Neuronal stem cell (in vitro differentiated cells): ENCODE data around the gene PDPR.
"Not testable (repeated sequence)": the region's sequence is repeated elsewhere in the genome, so short reads cannot be mapped to it uniquely, and the experiment has no call there.

Experiments used
- DNase-seq: peaks from one replicate; pipeline ENCODE4 v3.0.0-alpha.2; 2013; ENCODE audit warnings: low spot score
- H2AFZ ChIP-seq: one replicate; pipeline ENCODE4 v1.6.1; 2013; ENCODE audit warnings: mild to moderate bottlenecking, low read length, inconsistent platforms
- H2AK5ac ChIP-seq: 2 replicates; pipeline ENCODE4 v1.6.1; 2013; ENCODE audit warnings: low read depth, mild to moderate bottlenecking, inconsistent platforms, low read length, moderate library complexity, mixed read lengths
- H2BK120ac ChIP-seq: 2 replicates; pipeline ENCODE4 v1.6.1; 2013; ENCODE audit warnings: low read depth, mild to moderate bottlenecking, inconsistent platforms, low read length, moderate library complexity, mixed read lengths
- H2BK12ac ChIP-seq: one replicate; pipeline ENCODE4 v1.6.1; 2013; ENCODE audit warnings: low read length, inconsistent platforms
- H2BK15ac ChIP-seq: 2 replicates; pipeline ENCODE4 v1.6.1; 2013; ENCODE audit warnings: mild to moderate bottlenecking, low read length, inconsistent platforms, mixed read lengths
- H2BK5ac ChIP-seq: one replicate; pipeline ENCODE4 v1.6.1; 2013; ENCODE audit warnings: inconsistent platforms, mild to moderate bottlenecking, low read length, moderate library complexity
- H3K14ac ChIP-seq: one replicate; pipeline ENCODE4 v1.6.1; 2013; ENCODE audit warnings: low read length, inconsistent platforms
- H3K18ac ChIP-seq: 2 replicates; pipeline ENCODE4 v1.6.1; 2013; ENCODE audit warnings: low read length, inconsistent platforms
- H3K23ac ChIP-seq: 2 replicates; pipeline ENCODE4 v1.6.1; 2013; ENCODE audit warnings: low read depth, mild to moderate bottlenecking, mixed read lengths, low read length, inconsistent platforms; ENCODE audit not compliant: poor library complexity
- H3K27ac ChIP-seq: replicated peaks from 3 replicates; pipeline ENCODE4 v1.5.1; 2013; ENCODE audit warnings: low read length, inconsistent platforms
- H3K27me3 ChIP-seq, 3 experiments: 2 replicates each; pipeline ENCODE4 v1.6.1; 2013; ENCODE audit warnings: low read length in 3 of 3, mild to moderate bottlenecking in 2 of 3, inconsistent platforms in 1 of 3, low read depth in 1 of 3, mixed read lengths in 1 of 3, moderate library complexity in 1 of 3; ENCODE audit not compliant: control insufficient read depth in 3 of 3, insufficient read depth in 3 of 3
- H3K36me3 ChIP-seq, 2 donors: replicated peaks in 1 of 2; 2 replicates each; pipeline ENCODE4 v1.6.1; 2013; ENCODE audit warnings: low read length in 2 of 2; ENCODE audit not compliant: control insufficient read depth in 2 of 2, insufficient read depth in 2 of 2
- H3K4ac ChIP-seq: 2 replicates; pipeline ENCODE4 v1.6.1; 2013; ENCODE audit warnings: inconsistent platforms, mild to moderate bottlenecking, low read length, moderate library complexity
- H3K4me1 ChIP-seq, 2 donors: 1 replicate in 1 of 2; 2 replicates in 1 of 2; pipeline ENCODE4 v1.6.1; 2013; ENCODE audit warnings: low read length in 2 of 2, low read depth in 1 of 2; ENCODE audit not compliant: control insufficient read depth in 2 of 2, insufficient read depth in 1 of 2
- H3K4me2 ChIP-seq: one replicate; pipeline ENCODE4 v1.6.1; 2013; ENCODE audit warnings: mild to moderate bottlenecking, low read length, inconsistent platforms; ENCODE audit not compliant: insufficient read depth, poor library complexity, severe bottlenecking
- H3K4me3 ChIP-seq, 2 donors: 2 replicates each; pipeline ENCODE4 v1.5.1; 2013; ENCODE audit warnings: low read length in 2 of 2, mild to moderate bottlenecking in 2 of 2, inconsistent platforms in 1 of 2, moderate library complexity in 1 of 2
- H3K79me1 ChIP-seq: one replicate; pipeline ENCODE4 v1.6.1; 2013; ENCODE audit warnings: low read depth, mild to moderate bottlenecking, inconsistent platforms, low read length, moderate library complexity
- H3K9ac ChIP-seq: one replicate; pipeline ENCODE4 v1.6.1; 2013; ENCODE audit warnings: mild to moderate bottlenecking, low read depth, low read length, inconsistent platforms; ENCODE audit not compliant: poor library complexity
- H3K9me3 ChIP-seq, 2 donors: replicated peaks in 1 of 2; 2 replicates each; pipeline versions ENCODE3 to v1.6.1; 2013; ENCODE audit warnings: low read length in 2 of 2, mild to moderate bottlenecking in 2 of 2, inconsistent platforms in 1 of 2, low read depth in 1 of 2, mixed read lengths in 1 of 2, moderate library complexity in 1 of 2; ENCODE audit not compliant: control insufficient read depth in 2 of 2, insufficient read depth in 1 of 2
- H4K8ac ChIP-seq: one replicate; pipeline ENCODE4 v1.6.1; 2013; ENCODE audit warnings: low read depth, mild to moderate bottlenecking, inconsistent platforms, low read length, moderate library complexity
- H4K91ac ChIP-seq: one replicate; pipeline ENCODE4 v1.6.1; 2013; ENCODE audit warnings: low read length, low read depth, mild to moderate bottlenecking, inconsistent platforms; ENCODE audit not compliant: poor library complexity
- WGBS, 2 donors: extraction: QIAGEN DNeasy Blood & Tissue Kit; methylation state at CpG; one replicate each; pipeline ENCODE4 v1.1.7; 2013; ENCODE audit warnings: missing lambda C conversion rate in 2 of 2, mixed read lengths in 1 of 2; ENCODE audit not compliant: insufficient read length in 2 of 2, insufficient replicate concordance in 1 of 2; ENCODE audit errors: extremely low coverage in 2 of 2; 5-methylcytosine and 5-hydroxymethylcytosine counted together

PDPR gene

DNA sequence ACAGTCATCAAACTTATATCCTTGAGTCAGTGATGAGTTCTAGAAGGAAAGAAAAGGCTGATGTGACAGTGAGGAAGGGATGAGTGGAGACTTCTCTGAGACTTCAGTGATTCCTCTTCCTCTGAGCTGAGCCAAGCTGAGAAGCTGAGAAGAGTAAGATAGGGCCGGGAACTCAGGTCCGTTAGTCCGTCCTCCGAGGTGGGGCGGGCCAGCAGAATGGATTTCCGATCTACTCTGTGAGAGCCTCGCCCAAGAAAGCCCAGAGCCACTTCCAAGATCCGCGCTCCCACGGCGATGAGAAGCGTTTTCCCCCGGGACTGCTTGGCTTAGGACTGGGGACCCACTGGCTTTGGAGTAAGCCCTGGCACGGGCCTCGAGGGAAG, 542 bp upstream of the PDPR start:
- WGBS, 2 donors: no CpG with 5 or more reads among the region's 15 CpGs
- H2BK120ac ChIP-seq, H2BK15ac ChIP-seq, H3K27ac ChIP-seq, H3K36me3 ChIP-seq, H3K9me3 ChIP-seq, DNase-seq, H3K14ac ChIP-seq, H3K18ac ChIP-seq, H2BK5ac ChIP-seq, H2BK12ac ChIP-seq, H3K79me1 ChIP-seq, H3K4me1 ChIP-seq, H2AK5ac ChIP-seq, H4K8ac ChIP-seq, H3K23ac ChIP-seq, H4K91ac ChIP-seq, H3K4ac ChIP-seq, H3K27me3 ChIP-seq, H3K9ac ChIP-seq: not testable (repeated sequence)
- peak overlapping the region; percentile 18 for H3K4me2 ChIP-seq
- peak overlapping the region; percentile 93 for H2AFZ ChIP-seq
- peak overlapping the region; percentile 77 to 87 for H3K4me3 ChIP-seq

- not testable (repeated sequence) for H3K79me1 ChIP-seq, H2BK15ac ChIP-seq, DNase-seq, H3K4me3 ChIP-seq, H3K14ac ChIP-seq, H3K23ac ChIP-seq, H3K9me3 ChIP-seq, H2BK5ac ChIP-seq, H2AK5ac ChIP-seq, H3K4me1 ChIP-seq, H3K4ac ChIP-seq, H3K27me3 ChIP-seq, H4K91ac ChIP-seq, H3K4me2 ChIP-seq, H4K8ac ChIP-seq, H2AFZ ChIP-seq, H3K27ac ChIP-seq, H3K9ac ChIP-seq, H3K18ac ChIP-seq, H2BK120ac ChIP-seq, H2BK12ac ChIP-seq
- peaks cover 6 to 25% of the 10 kb centered on the region in 2 donors for H3K36me3 ChIP-seq
- WGBS, 2 donors: no CpG with 5 or more reads among the region's 6 CpGs
Measured at GRCh38 chr16:70118354-70118753, 4.2 kb downstream of the PDPR start.

GRCh38 chr16:70118776-70119175, 4.6 kb downstream of the PDPR start:
- H2BK5ac ChIP-seq, H3K4me3 ChIP-seq, H3K18ac ChIP-seq, H4K8ac ChIP-seq, H4K91ac ChIP-seq, H3K27ac ChIP-seq, H3K27me3 ChIP-seq, H2BK15ac ChIP-seq, H3K4me2 ChIP-seq, H2BK12ac ChIP-seq, H3K14ac ChIP-seq, DNase-seq, H3K79me1 ChIP-seq, H3K4ac ChIP-seq, H2AK5ac ChIP-seq, H3K23ac ChIP-seq, H3K9me3 ChIP-seq, H2BK120ac ChIP-seq, H3K4me1 ChIP-seq, H2AFZ ChIP-seq, H3K9ac ChIP-seq: not testable (repeated sequence)
- WGBS, 2 donors: no CpG with 5 or more reads among the region's 3 CpGs
- H3K36me3 ChIP-seq: peaks cover 6 to 29% of the 10 kb centered on the region in 2 donors

- not testable (repeated sequence) for DNase-seq, H3K18ac ChIP-seq, H3K9me3 ChIP-seq, H2BK120ac ChIP-seq, H2BK5ac ChIP-seq, H4K8ac ChIP-seq, H4K91ac ChIP-seq, H3K23ac ChIP-seq, H2AFZ ChIP-seq, H3K27me3 ChIP-seq, H2BK12ac ChIP-seq, H3K4me3 ChIP-seq, H3K4ac ChIP-seq, H2AK5ac ChIP-seq, H3K4me2 ChIP-seq, H2BK15ac ChIP-seq, H3K14ac ChIP-seq, H3K9ac ChIP-seq, H3K27ac ChIP-seq, H3K79me1 ChIP-seq, H3K4me1 ChIP-seq
- peaks cover 6 to 36% of the 10 kb centered on the region in 2 donors for H3K36me3 ChIP-seq
- no CpG with 5 or more reads among the region's 8 CpGs for WGBS, 2 donors
Measured at GRCh38 chr16:70120398-70120797, 6.3 kb downstream of the PDPR start.
